Mucosa of stomach (tissue), 1 donor: ENCODE measurements around the gene TMEM106B.
"Not testable (repeated sequence)": the region's sequence is repeated elsewhere in the genome, so short reads cannot be mapped to it uniquely, and the experiment has no call there.

Experiments
- H3K27me3 ChIP-seq: one replicate; pipeline ENCODE4 v1.7.0; 2013; ENCODE audit warnings: mild to moderate bottlenecking, low read length; ENCODE audit not compliant: control insufficient read depth, insufficient read depth
- H3K36me3 ChIP-seq: one replicate; pipeline ENCODE4 v1.7.0; 2013; ENCODE audit warnings: low read length; ENCODE audit not compliant: control insufficient read depth, insufficient read depth
- H3K4me1 ChIP-seq: one replicate; pipeline ENCODE4 v1.7.0; 2013; ENCODE audit warnings: mild to moderate bottlenecking, low read length; ENCODE audit not compliant: control insufficient read depth, insufficient read depth
- H3K4me3 ChIP-seq: one replicate; pipeline ENCODE4 v1.7.0; 2013; ENCODE audit warnings: low read length
- H3K9ac ChIP-seq: one replicate; pipeline ENCODE4 v1.7.0; 2013; ENCODE audit warnings: mild to moderate bottlenecking, low read length, moderate library complexity
- H3K9me3 ChIP-seq: one replicate; pipeline ENCODE4 v1.7.0; 2013; ENCODE audit warnings: mild to moderate bottlenecking, low read length, moderate library complexity; ENCODE audit not compliant: control insufficient read depth
- donor health status: Pancreatic carcinoma.

Gene TMEM106B

GRCh38 chr7:12210179-12211053 lies 678 bp upstream of the TMEM106B start:
- H3K4me3 ChIP-seq: peak overlapping the region; percentile 88
- no peaks in the 10 kb centered on the region for H3K27me3 ChIP-seq
- H3K9ac ChIP-seq: peak overlapping the region; percentile 89
- no peaks in the 10 kb centered on the region for H3K9me3 ChIP-seq
- no peaks in the 10 kb centered on the region for H3K36me3 ChIP-seq
- peaks cover 6% of the 10 kb centered on the region for H3K4me1 ChIP-seq

- H3K27me3 ChIP-seq: no peaks in the 10 kb centered on the region
- H3K9ac ChIP-seq: peak overlapping the region; percentile 89
- H3K36me3 ChIP-seq: no peaks in the 10 kb centered on the region
- H3K9me3 ChIP-seq: no peaks in the 10 kb centered on the region
- peaks cover 6% of the 10 kb centered on the region for H3K4me1 ChIP-seq
- H3K4me3 ChIP-seq: peak overlapping the region; percentile 88
Observed at GRCh38 chr7:12211711-12212485, 804 bp downstream of the TMEM106B start.

- H3K27me3 ChIP-seq: no peaks in the 10 kb centered on the region
- no peaks in the 10 kb centered on the region for H3K9me3 ChIP-seq
- no peaks in the 10 kb centered on the region for H3K36me3 ChIP-seq
- no peaks in the 10 kb centered on the region for H3K4me1 ChIP-seq
- no peak overlapping the region for H3K4me3 ChIP-seq
- H3K9ac ChIP-seq: no peak overlapping the region
Observed at GRCh38 chr7:12217311-12217710, 6.2 kb downstream of the TMEM106B start.

- Histone ChIP-seq H3K4me1 (no peaks in the 10 kb centered on the region), H3K9ac (no peak overlapping the region), H3K36me3 (no peaks in the 10 kb centered on the region), H3K4me3 (no peak overlapping the region), H3K9me3 (no peaks in the 10 kb centered on the region), H3K27me3 (no peaks in the 10 kb centered on the region)
Observed at GRCh38 chr7:12220389-12221046, 9.4 kb downstream of the TMEM106B start.

- H3K9ac ChIP-seq: no peak overlapping the region
- no peak overlapping the region for H3K4me3 ChIP-seq
- H3K27me3 ChIP-seq: no peaks in the 10 kb centered on the region
- H3K36me3 ChIP-seq: no peaks in the 10 kb centered on the region
- no peaks in the 10 kb centered on the region for H3K9me3 ChIP-seq
- H3K4me1 ChIP-seq: no peaks in the 10 kb centered on the region
Observed at GRCh38 chr7:12221414-12221813, 10.3 kb downstream of the TMEM106B start.

GRCh38 chr7:12222889-12223579 lies 11.9 kb downstream of the TMEM106B start:
- Histone ChIP-seq H3K27me3 (no peaks in the 10 kb centered on the region), H3K4me1 (no peaks in the 10 kb centered on the region), H3K4me3 (no peak overlapping the region), H3K36me3 (no peaks in the 10 kb centered on the region), H3K9ac (no peak overlapping the region), H3K9me3 (no peaks in the 10 kb centered on the region)

- not testable (repeated sequence) for H3K4me1 ChIP-seq, H3K9me3 ChIP-seq, H3K27me3 ChIP-seq, H3K36me3 ChIP-seq, H3K4me3 ChIP-seq, H3K9ac ChIP-seq
Observed at GRCh38 chr7:12225017-12225416, 13.9 kb downstream of the TMEM106B start.

- H3K4me3 ChIP-seq: no peak overlapping the region
- H3K36me3 ChIP-seq: no peaks in the 10 kb centered on the region
- H3K4me1 ChIP-seq: no peaks in the 10 kb centered on the region
- H3K9ac ChIP-seq: no peak overlapping the region
- H3K9me3 ChIP-seq: no peaks in the 10 kb centered on the region
- H3K27me3 ChIP-seq: no peaks in the 10 kb centered on the region
Observed at GRCh38 chr7:12226756-12227155, 15.7 kb downstream of the TMEM106B start.

GRCh38 chr7:12228024-12228423 lies 16.9 kb downstream of the TMEM106B start:
- Histone ChIP-seq H3K9me3 (no peaks in the 10 kb centered on the region), H3K4me3 (no peak overlapping the region), H3K9ac (no peak overlapping the region), H3K36me3 (no peaks in the 10 kb centered on the region), H3K4me1 (no peaks in the 10 kb centered on the region), H3K27me3 (no peaks in the 10 kb centered on the region)

- H3K9ac ChIP-seq: no peak overlapping the region
- H3K4me1 ChIP-seq: no peaks in the 10 kb centered on the region
- H3K27me3 ChIP-seq: no peaks in the 10 kb centered on the region
- H3K9me3 ChIP-seq: no peaks in the 10 kb centered on the region
- no peak overlapping the region for H3K4me3 ChIP-seq
- no peaks in the 10 kb centered on the region for H3K36me3 ChIP-seq
Observed at GRCh38 chr7:12229046-12229445, 18.0 kb downstream of the TMEM106B start.

GRCh38 chr7:12231097-12231496 lies 20.0 kb downstream of the TMEM106B start:
- H3K27me3 ChIP-seq: no peaks in the 10 kb centered on the region
- H3K9me3 ChIP-seq: no peaks in the 10 kb centered on the region
- H3K4me3 ChIP-seq: no peak overlapping the region
- H3K36me3 ChIP-seq: no peaks in the 10 kb centered on the region
- no peaks in the 10 kb centered on the region for H3K4me1 ChIP-seq
- H3K9ac ChIP-seq: no peak overlapping the region
